ENCODE results near the gene ZFP69. TPM values are rescaled to one million over a fixed set of nuclear protein-coding genes. Genes with fewer than 3 reads are reported as not detected.
"Not testable (repeated sequence)": the region's sequence is repeated elsewhere in the genome, so short reads cannot be mapped to it uniquely, and the experiment has no call there.

ZFP69 gene
- 3.0 TPM for polyA plus RNA-seq (2013, experiment 1 of 2; ENCODE audit: insufficient read length)
- 3.1 TPM for polyA plus RNA-seq (2013, experiment 2 of 2; ENCODE audit: insufficient read length)

GRCh38 chr1:40476924-40477677 is at the start of gene ZFP69:
Gene ZFP69, plus strand, starts transcription at chr1:40477290. Its CDS starts 2,072 bp downstream, at chr1:40479362.
- DNase-seq = peak; percentile 70

DNA sequence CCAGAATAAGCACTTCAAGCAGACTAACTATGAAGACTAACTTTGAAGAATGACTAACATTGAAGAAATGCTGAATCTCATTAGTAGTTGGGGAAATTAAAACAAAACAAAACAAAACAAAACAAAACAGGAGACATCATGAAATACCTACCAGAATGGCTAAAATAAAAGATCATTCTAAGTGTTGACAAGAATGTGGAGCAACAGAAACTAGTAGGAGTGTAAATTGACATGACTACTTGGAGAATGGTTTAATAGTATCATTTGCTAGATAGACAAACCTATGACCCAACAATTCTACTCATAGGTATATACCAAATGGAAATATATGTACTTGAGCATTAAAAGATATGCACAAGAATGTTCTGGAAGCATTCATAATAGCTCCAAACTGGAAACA is 45.7 kb upstream of the ZFP69 start:
- DNase-seq = no peak

DNA sequence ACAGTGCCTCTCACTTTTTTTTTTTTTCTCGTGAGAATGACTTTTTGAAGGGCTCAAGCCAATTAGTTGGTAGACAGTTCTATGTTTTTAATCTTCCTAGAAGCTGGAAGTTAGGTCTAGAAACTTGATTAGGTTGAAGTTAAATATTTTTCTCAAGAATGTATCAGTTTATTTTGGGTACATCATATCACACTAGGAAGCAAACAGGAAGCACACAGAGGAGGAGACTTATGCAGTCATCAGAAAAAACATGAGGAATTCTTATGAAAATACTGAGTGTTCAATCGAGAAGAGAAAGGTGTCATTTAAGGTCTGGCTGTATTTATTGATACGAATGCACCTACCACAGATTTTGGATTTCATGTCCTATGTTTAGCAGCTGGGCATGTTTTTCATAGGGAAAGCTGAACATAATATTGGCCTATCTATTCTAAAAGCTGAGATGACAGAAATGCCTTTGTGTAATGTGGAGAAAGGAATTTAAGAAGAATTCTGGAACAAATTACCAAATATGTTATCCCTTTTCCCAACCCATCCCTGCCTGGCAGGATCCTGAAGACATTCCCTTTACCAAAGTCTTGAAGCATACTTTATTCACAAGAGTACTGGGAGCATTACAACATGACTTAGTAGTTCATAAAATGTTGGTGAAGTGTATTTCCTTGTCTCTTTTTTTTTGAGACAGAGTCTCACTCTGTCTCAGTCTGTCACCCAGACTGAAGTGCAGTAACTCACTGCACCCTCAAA is 44.3 kb upstream of the ZFP69 start:
- DNase-seq = peak; percentile 54

DNA sequence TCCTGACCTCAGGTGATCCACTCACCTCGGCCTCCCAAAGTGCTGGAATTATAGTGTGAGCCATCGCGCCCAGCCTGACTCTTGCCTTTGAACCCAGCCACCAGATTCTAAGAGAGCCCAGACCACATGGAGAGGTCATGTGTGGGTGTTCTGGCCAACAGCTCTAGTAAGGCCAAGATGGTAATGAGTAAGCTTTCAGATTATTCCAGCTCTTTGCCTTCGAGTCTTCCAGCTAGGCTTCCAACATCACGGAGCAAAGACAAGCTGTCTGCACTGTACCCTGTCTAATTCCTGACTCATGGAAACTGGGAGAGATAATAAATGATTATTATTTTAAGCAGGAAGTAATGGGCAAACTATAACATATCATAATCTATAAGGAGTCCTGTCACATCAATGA is 41.6 kb upstream of the ZFP69 start:
- DNase-seq = no peak

DNA sequence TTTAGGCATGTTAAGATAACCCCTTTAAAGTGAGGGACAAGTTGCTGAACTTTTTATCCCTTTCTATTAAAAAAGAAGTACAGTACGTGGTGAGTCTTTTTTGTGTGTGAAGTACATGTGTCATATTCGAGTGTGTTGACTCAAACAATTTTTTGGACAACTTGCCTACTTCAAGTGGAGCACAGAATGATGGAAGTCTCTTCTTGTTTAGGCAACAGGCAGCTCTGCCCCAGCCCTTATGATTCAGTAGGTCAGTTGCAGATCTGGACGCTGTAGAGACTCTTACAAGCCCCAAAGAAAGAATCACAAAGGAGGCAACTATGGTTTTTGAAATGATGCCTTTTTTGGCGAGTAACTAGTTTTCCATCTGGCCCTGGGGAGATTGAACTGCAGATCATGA is 41.2 kb upstream of the ZFP69 start:
- DNase-seq = no peak

DNA sequence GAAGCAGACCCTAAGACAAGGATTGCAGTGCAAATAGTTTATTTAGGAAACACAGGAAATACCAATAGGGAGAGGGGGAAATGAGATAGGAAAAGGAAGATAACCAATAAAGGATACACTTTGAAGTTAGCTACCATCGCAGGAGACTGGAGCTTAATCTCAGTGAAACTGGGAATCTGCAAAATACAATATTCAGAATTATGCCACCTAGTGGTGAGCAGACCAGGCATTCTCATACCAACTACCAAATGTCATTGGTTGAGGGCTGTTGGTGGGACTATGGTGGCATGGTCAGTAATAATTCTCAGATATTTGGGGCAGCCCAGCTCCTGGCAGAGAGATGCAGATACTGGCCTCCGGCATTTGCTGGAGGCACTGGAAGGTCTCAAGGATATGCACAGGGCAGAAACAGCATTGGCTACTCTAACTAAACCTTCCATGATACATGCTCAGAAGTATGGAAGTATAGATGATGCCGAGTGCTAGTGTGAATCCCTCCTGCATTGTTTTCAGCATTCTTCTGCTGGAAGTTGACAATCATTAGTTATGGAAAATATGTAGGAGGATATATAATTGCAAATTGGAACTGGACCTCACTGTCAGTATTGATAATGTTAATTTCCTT is 38.6 kb upstream of the ZFP69 start:
- no peak for DNase-seq

DNA sequence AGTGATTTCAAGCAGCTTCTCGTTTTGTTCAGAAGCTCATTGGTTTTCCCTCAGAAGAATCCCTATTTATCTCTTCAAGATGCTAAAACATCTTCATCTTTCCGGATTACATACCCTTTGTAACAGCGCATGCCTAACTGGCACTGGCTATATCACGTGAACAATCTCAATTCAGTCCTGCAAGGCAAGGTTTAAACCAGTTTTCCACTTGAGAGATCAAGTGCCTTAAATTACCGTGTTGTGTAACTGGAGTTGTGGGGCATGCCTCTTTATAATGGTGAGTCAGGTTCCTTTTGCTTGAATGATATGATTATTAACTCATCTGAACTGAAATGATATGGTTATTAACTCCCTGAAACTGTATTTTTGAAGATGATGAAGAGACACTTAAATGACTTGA is 37.8 kb upstream of the ZFP69 start:
- DNase-seq = no peak

DNA sequence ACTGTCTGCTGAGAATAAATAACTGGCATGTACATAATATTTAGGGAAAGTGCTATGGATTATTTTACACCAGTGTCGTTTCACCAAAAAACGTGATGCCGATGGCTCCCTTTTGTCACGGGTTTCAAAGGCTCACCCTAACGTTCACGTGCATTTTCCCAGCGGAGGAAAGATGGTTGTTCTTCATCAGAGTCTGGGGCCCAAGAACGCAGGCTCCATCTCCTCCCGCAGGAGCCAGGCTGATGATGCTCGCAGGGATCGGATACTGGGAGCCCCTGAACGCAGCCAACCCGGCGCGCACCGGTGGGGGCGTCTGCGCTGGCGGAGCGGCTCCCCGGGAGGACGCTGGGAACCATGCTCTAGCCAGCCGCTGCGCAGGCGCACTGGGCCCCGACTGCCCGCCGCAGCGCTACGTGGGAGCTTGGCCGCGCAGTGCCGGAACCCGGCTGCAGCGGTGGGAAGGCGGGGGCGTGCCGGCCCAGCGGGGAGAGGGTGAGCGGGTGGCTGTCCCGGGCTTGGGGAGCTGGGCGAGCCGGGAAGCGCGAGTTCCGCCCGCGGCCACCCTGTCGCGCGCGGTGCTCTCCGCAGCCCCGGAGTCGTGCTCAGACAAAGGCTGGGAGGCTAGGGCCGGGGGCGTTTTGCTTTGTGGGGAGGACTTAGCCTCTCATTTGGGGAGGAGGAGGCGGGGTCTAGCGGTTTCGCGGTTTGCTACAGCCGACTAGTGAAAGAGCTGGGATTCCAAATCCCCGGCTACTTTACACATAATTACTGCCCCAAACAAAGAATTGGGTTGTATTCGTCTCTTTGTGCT is 27.2 kb upstream of the ZFP69 start, which contains the start of gene ZFP69B:
ZFP69B (plus strand) TSS at position 793 of the 811 bp plus-strand sequence. CDS start 486 bp downstream, outside the sequence.
- DNase-seq = peak; percentile 91

DNA sequence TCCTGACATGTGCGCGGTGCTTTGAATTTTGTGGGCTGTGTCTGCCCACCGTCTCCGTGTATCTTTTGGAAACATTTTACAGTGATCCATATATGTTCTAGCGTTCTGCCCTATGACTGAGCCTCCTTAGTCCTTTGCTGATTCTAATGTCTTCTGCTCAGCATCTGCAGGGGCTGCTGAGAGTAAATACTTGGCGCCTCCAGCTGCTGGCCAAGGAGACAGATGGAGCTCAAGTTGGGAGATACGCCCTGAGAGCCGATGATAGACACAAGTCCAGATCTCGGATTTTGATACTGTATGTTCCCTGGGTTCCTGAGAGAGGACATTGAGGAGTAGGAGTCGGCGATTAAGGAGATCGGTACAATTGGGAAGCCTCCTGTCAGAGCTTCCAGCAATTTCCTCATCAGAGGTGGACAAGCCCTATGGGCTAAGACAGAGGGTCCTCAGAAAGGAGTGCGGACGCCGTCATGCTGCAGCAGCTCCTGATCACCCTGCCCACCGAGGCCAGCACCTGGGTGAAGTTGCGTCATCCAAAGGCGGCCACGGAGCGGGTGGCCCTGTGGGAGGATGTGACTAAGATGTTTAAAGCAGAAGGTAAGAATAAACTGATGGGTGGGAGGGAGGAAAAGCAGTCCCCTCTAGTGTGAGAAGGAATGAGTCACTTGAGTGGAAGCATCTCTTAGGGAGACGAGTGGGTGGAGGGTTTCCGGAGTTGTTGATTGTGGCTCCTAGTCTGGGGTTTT is 26.4 kb upstream of the ZFP69 start:
- peak; percentile 38 for DNase-seq

- DNase-seq = no peak
Observed at GRCh38 chr1:40451238-40451585, 25.9 kb upstream of the ZFP69 start.

- no peak for DNase-seq
Observed at GRCh38 chr1:40454873-40455272, 22.2 kb upstream of the ZFP69 start.

DNA sequence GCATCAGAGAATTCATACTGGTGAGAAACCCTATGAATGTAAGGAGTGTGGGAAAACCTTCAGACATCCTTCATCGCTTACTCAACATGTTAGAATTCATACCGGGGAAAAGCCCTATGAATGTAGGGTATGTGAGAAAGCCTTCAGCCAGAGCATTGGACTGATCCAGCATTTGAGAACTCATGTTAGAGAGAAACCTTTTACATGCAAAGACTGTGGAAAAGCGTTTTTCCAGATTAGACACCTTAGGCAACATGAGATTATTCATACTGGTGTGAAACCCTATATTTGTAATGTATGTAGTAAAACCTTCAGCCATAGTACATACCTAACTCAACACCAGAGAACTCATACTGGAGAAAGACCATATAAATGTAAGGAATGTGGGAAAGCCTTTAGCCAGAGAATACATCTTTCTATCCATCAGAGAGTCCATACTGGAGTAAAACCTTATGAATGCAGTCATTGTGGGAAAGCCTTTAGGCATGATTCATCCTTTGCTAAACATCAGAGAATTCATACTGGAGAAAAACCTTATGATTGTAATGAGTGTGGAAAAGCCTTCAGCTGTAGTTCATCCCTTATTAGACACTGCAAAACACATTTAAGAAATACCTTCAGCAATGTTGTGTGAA is 14.0 kb upstream of the ZFP69 start:
- DNase-seq = no peak

DNA sequence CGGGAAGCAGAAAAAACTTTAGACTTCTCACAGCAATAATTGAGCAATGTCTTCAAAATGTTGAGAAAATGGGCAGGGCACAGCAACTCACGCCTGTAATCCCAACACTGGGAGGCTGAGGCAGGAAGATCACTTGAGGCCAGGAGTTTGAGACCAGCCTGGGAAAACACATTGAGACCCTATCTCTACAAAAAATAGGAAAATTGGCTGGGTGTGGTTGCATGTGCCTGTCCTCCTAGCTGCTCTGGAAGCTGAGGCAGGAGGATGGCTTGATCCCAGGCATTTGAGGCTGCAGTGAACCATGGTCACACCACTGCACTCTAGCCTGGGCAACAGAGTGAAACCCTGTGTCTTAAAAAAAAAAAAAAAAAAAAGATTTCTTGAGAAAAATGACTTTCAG is 7.8 kb upstream of the ZFP69 start:
- no peak for DNase-seq

GRCh38 chr1:40475268-40475667 is 1.8 kb upstream of the ZFP69 start:
- no peak for DNase-seq

DNA sequence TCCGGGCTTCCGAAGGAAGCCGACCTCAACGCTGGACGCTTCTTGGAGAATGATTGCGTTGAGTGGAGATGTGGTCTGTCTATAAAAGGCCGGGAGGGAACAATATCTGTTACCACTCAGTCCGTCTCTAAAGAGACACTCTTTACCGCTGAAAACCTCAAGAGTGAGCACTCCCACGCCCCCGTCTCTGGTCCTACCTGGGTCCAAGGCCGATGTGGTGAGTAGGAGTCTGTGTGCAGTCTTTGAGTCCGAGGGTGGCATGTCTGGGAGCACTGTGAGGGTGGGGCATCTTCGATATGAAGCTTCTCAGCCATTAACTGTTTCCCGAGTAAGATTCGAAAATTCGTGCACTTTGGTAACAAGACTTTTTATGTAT is 576 bp downstream of the ZFP69 start:
- DNase-seq = peak; percentile 13

DNA sequence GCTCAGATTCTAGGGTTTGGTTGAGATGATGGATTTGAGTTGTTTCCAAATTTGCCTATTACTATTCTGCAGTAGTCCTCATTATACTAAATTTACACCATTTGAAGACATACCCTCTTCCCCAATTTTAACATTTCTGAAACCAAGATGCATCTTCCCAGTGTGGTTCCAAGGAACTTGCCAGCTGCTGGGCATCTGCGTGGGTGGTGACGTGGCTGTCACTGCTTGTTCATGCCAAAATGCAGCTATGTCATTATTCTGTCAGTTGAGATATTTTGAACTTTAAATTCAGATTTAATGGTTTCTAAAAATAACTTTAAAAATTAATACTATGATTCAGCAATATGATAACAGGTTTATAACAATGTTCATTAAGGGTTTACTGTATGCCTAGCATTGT is 1.2 kb downstream of the ZFP69 start:
- no peak for DNase-seq

DNA sequence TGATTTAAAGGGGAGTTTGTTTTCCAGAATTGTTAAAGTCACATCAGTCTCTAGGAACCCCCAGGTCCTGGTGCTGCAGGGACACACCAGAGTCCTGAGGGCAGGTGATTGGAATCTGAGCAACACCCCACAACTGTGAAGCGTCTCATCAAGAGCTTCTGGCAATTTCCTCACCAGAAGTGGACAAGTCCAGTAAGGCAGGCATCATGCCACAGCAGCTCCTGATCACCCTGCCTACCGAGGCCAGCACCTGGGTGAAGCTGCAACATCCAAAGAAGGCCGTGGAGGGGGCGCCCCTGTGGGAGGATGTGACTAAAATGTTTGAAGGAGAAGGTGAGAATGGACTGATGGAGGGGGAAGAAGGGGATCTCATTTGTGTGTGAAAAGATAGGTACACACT is 2.1 kb downstream of the ZFP69 start:
- no peak for DNase-seq

DNA sequence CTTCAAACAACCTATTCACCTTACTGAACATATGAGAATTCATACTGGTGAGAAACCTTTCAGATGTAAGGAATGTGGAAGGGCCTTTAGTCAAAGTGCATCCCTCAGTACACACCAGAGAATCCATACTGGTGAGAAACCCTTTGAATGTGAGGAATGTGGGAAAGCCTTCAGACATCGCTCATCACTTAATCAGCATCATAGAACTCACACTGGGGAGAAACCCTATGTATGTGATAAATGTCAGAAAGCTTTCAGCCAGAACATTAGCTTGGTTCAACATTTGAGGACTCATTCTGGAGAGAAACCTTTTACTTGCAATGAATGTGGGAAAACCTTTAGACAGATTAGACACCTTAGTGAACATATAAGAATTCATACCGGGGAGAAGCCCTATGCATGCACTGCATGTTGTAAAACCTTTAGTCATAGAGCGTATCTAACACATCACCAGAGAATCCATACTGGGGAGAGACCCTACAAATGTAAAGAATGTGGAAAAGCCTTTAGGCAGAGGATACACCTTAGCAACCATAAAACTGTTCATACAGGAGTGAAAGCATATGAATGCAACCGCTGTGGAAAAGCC is 18.3 kb downstream of the ZFP69 start:
- no peak for DNase-seq

GRCh38 chr1:40502651-40503050 is 25.6 kb downstream of the ZFP69 start:
- DNase-seq = not testable (repeated sequence)

GRCh38 chr1:40507973-40508372 is 30.9 kb downstream of the ZFP69 start:
- no peak for DNase-seq
